GM12873 (cell line): ENCODE measurements around the gene DLG2.

Source experiments
- CTCF ChIP-seq: IDR thresholded peaks from 2 replicates; pipeline ENCODE4 v1.5.1; 2012; ENCODE audit warnings: low read depth, mild to moderate bottlenecking, moderate library complexity, low read length, control low read depth; ENCODE audit not compliant: insufficient read depth; ENCODE audit errors: missing control alignments

DLG2 gene

GRCh38 chr11:84522331-84522730, 1104.8 kb downstream of the DLG2 start:
- TF ChIP-seq CTCF: no peak

GRCh38 chr11:84518631-84519183, 1108.4 kb downstream of the DLG2 start:
- no peak for TF ChIP-seq CTCF

GRCh38 chr11:84514436-84514835, 1112.7 kb downstream of the DLG2 start:
- no peak for TF ChIP-seq CTCF

- TF ChIP-seq CTCF: no peak
These were observed 1123.6 kb downstream of the DLG2 start for GRCh38 chr11:84503503-84503902.

GRCh38 chr11:84501750-84502149, 1125.4 kb downstream of the DLG2 start:
- no peak for TF ChIP-seq CTCF

- TF ChIP-seq CTCF: no peak
These were observed 1129.1 kb downstream of the DLG2 start for GRCh38 chr11:84497981-84498411.

- no peak for TF ChIP-seq CTCF
These were observed 1130.0 kb downstream of the DLG2 start for GRCh38 chr11:84497181-84497580.
